Measurements from ENCODE around the gene SELENON. TPM values are rescaled to one million over a fixed set of nuclear protein-coding genes. Genes with fewer than 3 reads are reported as not detected.
A peak's percentile ranks its signal among the peaks of the same experiment; 100 is the strongest.

The SELENON gene
- total and polyA plus RNA-seq, 3 donors from 2014 or later = 17.2 to 30.7 (median 29.8) TPM

GRCh38 chr1:25858906-25859789 lies 59.2 kb downstream of the SELENON start, which contains the start of gene AUNIP:
Gene AUNIP (minus strand): TSS chr1:25859457. CDS start chr1:25859357, 100 bp downstream.
- peak within 1 kb of the TSS; percentile 47 to 82 for H3K27ac ChIP-seq
- intact Hi-C loops (cut with DNase I; ENCODE audit: low total_unique reads) = no loop called here
- H3K9me3 ChIP-seq = no peaks in the 10 kb centered on the region
- no peaks in the 10 kb centered on the region for H3K27me3 ChIP-seq
- DNase-seq = peak; percentile 91
- peak within 1 kb of the TSS; percentile 62 to 66 for H3K4me3 ChIP-seq
- 3 to 4% methylated on average over 61 to 67 of the region's 77 CpGs for WGBS, 2 donors
- H3K4me1 ChIP-seq = peaks cover 3% of the 10 kb centered on the region
- TF ChIP-seq POLR2A (IDR thresholded peaks at IDR 0.05) = no peak
- no peak for TF ChIP-seq CTCF (IDR thresholded peaks at IDR 0.05)
- H3K36me3 ChIP-seq (ENCODE audit: low read depth, missing control alignments) = no peaks in the 10 kb centered on the region

- no peaks in the 10 kb centered on the region for H3K36me3 ChIP-seq (ENCODE audit: low read depth, missing control alignments)
- peak; percentile 13 for DNase-seq
- H3K9me3 ChIP-seq = no peaks in the 10 kb centered on the region
- no peak overlapping the region for H3K27ac ChIP-seq
- intact Hi-C loops (cut with DNase I; ENCODE audit: low total_unique reads) = no loop called here
- TF ChIP-seq CTCF (IDR thresholded peaks at IDR 0.05) (no peak), POLR2A (IDR thresholded peaks at IDR 0.05) (no peak)
- no peaks in the 10 kb centered on the region for H3K27me3 ChIP-seq
- WGBS, 2 donors = 65 to 72% methylated on average over 16 of the region's 16 CpGs
- no peak overlapping the region for H3K4me3 ChIP-seq
- peaks cover 3% of the 10 kb centered on the region for H3K4me1 ChIP-seq
These were observed 61.6 kb downstream of the SELENON start for GRCh38 chr1:25861316-25862286.

DNA sequence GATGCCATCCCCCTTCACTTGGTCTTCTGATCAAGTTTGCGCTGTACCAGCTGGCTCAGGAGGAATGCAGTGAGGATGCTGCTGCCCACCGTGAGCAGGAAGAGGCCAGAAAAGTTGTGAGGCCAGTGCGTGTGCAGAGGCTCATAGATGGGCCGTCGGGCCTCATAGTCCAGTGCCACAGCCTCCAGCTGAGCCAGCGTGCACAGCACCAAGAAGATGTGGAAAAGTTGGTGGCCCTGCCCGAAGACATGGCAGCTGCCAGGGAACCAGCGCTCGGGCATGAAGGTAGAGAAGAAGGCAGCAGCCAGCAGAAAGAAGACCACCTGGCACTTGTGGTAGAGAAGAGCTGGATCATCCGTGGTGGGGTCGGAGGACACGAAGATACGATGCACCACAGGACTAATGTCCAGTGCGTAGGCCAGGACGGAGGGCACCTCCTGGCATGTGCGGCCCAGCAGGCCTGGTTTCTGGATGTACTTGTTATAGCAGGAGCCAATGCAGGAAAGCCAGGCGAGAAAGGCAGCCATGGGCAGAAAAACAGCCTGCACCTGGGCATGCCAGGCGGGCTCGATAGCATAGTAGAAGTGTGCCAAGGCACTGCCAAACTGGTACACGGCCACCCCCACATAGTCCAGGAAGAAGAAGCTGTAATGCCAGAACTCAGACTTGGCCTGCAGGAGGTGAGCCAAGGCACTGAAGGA lies 62.9 kb downstream of the SELENON start:
- peaks cover 3% of the 10 kb centered on the region for H3K4me1 ChIP-seq
- WGBS, 2 donors = 90 to 96% methylated on average over 19 to 20 of the region's 20 CpGs
- DNase-seq = peak; percentile 13
- no peaks in the 10 kb centered on the region for H3K27me3 ChIP-seq
- no peak overlapping the region for H3K27ac ChIP-seq
- intact Hi-C loops (cut with DNase I; ENCODE audit: low total_unique reads) = no loop called here
- TF ChIP-seq CTCF (IDR thresholded peaks at IDR 0.05) (no peak), POLR2A (IDR thresholded peaks at IDR 0.05) (no peak)
- no peaks in the 10 kb centered on the region for H3K36me3 ChIP-seq (ENCODE audit: low read depth, missing control alignments)
- H3K4me3 ChIP-seq = no peak overlapping the region
- H3K9me3 ChIP-seq = no peaks in the 10 kb centered on the region

DNA sequence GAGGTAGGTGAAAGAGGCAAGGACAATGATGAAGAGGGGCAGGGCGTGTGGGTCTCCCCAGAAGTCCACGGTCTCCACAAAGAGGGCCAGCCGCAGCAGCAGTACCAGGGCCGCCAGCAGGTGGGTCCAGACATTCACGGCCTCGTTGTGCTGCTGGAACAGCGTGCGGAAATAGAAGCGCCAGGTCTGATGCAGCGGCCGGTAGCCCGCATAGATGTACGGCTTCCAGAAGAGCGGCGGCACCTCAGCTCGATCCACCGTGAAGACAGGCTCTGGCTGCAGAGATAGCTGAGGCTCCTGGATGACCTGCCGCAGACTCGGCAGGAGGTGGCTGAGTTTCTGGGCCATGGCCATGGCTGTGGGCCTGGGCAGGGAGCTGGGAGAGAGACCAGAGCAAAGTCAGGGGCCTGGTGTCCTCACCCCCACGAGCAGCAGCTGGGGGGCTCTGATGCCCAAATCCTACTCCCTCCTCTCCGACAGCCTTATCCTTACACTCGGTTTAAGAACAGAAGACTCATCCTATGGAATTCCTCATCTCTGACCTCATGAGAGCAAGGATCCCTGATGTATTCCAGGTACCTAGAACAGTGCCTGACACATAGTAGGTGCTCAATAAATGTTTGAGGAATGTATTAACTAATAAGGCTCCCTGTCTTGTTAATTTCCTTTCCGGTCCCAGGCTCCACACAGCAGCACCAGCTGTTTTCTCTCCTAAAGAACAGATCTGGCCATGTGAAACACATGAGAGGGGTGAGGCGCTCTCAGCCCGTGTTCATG lies 63.7 kb downstream of the SELENON start:
- intact Hi-C loops (cut with DNase I; ENCODE audit: low total_unique reads) = no loop called here
- Histone ChIP-seq H3K9me3 (no peaks in the 10 kb centered on the region), H3K4me1 (peaks cover 2% of the 10 kb centered on the region), H3K27ac (no peak overlapping the region), H3K27me3 (no peaks in the 10 kb centered on the region), H3K4me3 (no peak overlapping the region), H3K36me3 (ENCODE audit: low read depth, missing control alignments) (no peaks in the 10 kb centered on the region)
- TF ChIP-seq POLR2A (IDR thresholded peaks at IDR 0.05) (no peak), CTCF (IDR thresholded peaks at IDR 0.05) (no peak)
- peak; percentile 25 for DNase-seq
- WGBS, 2 donors = 88 to 89% methylated on average over 15 to 25 of the region's 25 CpGs
